Motor neuron (in vitro differentiated cells): ENCODE data around the gene SLC44A2. TPM values are rescaled to one million over a fixed set of nuclear protein-coding genes. Genes with fewer than 3 reads are reported as not detected.

Experiments used
- ATAC-seq, 8 experiments: fragments of 200-7000 bp; cut with Tn5 transposase; replicated peaks in 6 of 8; 2 replicates each; pipeline ENCODE4 v1.8.0; 2021; ENCODE audit warnings: mild to moderate bottlenecking in 8 of 8, moderate library complexity in 8 of 8
- H3K27ac ChIP-seq, 2 donors: fragments of 250-450 bp; sonication (Bioruptor Pico); 2 replicates each; pipeline ENCODE4 v1.9.0; 2021; ENCODE audit warnings: antibody characterized with exemption in 2 of 2, mild to moderate bottlenecking in 2 of 2, moderate library complexity in 1 of 2
- H3K4me1 ChIP-seq, 2 donors: fragments of 250-450 bp; sonication (Bioruptor Pico); replicated peaks in 1 of 2; 2 replicates each; pipeline ENCODE4 v1.6.1; 2021; ENCODE audit warnings: antibody characterized with exemption in 2 of 2, mild to moderate bottlenecking in 2 of 2, moderate library complexity in 1 of 2
- H3K4me3 ChIP-seq, 5 donors: fragments of 250-450 bp; sonication (Bioruptor Pico); 2 replicates each; pipeline ENCODE4 v1.9.0; 2021; ENCODE audit warnings: antibody characterized with exemption in 5 of 5, mild to moderate bottlenecking in 5 of 5, moderate library complexity in 4 of 5
- WGBS, 10 experiments: fragments of 450-650 bp; shearing (Covaris generic); methylation state at CpG; one replicate each; pipeline ENCODE4 v1.0.0; 2022; 5-methylcytosine and 5-hydroxymethylcytosine counted together
- in situ Hi-C, 9 experiments: fragments of 400-800 bp; cut with MboI; loops; one replicate each; pipeline ENCODE4 v1.15.0; 2021; ENCODE audit warnings: low sequenced_read_pairs in 9 of 9, low pct_unique_long_range_greater_than_20kb in 2 of 9; ENCODE audit not compliant: unreplicated experiment in 9 of 9
- total RNA-seq, 8 experiments: library from RNA; unstranded; fragments of 300-600 nt; gene quantifications; 2 replicates each; pipeline versions ENCODE4 v1.2.3 to v1.2.4, GENCODE V29; 2022

The SLC44A2 gene
- total RNA-seq, 8 experiments from 2014 or later: 18.6 to 157 (median 83.2) TPM

- peak in 4 of 8 experiments; percentile 2 to 33 (median 8) for ATAC-seq
- in situ Hi-C loops: loop anchor here in 2 of 9 experiments (5.0 to 10.0 kb wide), 2 partner anchors 59 to 62 kb away; partner anchors contain the start of gene AP1M2 (in 1 of the 2)
- Histone ChIP-seq H3K27ac (peak overlapping the region in 1 of 2 donors; percentile 37), H3K4me1 (peaks cover 0 to 12% of the 10 kb centered on the region in 2 donors), H3K4me3 (no peak overlapping the region)
- WGBS, 10 experiments: 0 to 33% methylated on average over 2 of the region's 3 CpGs; no CpG with 5 or more reads in 8 of the 10 experiments
Measured at GRCh38 chr19:10643968-10644259, 18.6 kb downstream of the SLC44A2 start.

GRCh38 chr19:10644260-10645007 is 19.1 kb downstream of the SLC44A2 start:
- Histone ChIP-seq H3K27ac (peak overlapping the region in 1 of 2 donors; percentile 37), H3K4me3 (no peak overlapping the region), H3K4me1 (peaks cover 0 to 12% of the 10 kb centered on the region in 2 donors)
- in situ Hi-C loops: loop anchor here in 2 of 9 experiments (5.0 to 10.0 kb wide), 2 partner anchors 60 to 62 kb away; partner anchors contain the start of gene AP1M2 (in 1 of the 2)
- WGBS, 10 experiments: 0 to 33% (median 22%) methylated on average over 1 to 11 of the region's 14 CpGs; no CpG with 5 or more reads in 4 of the 10 experiments
- ATAC-seq: peak; percentile 79 to 92 (median 83)

GRCh38 chr19:10646456-10647159 is 21.3 kb downstream of the SLC44A2 start:
- H3K27ac ChIP-seq: no peak overlapping the region
- in situ Hi-C loops: loop anchor here in 1 of 9 experiments (10.0 kb wide), 1 partner anchor 62 kb away; the partner anchor contains the start of gene AP1M2
- WGBS, 10 experiments: 27 to 100% (median 83%) methylated on average over 1 to 11 of the region's 12 CpGs; no CpG with 5 or more reads in 2 of the 10 experiments
- no peak overlapping the region for H3K4me3 ChIP-seq
- peaks cover 0 to 12% of the 10 kb centered on the region in 2 donors for H3K4me1 ChIP-seq
- ATAC-seq: peak in 6 of 8 experiments; percentile 24 to 84 (median 52)

- in situ Hi-C loops: loop anchor here in 1 of 9 experiments (10.0 kb wide), 1 partner anchor 64 kb away; the partner anchor contains the start of gene AP1M2
- H3K27ac ChIP-seq: no peak overlapping the region
- no peak for ATAC-seq
- no peak overlapping the region for H3K4me3 ChIP-seq
- peaks cover 5 to 17% of the 10 kb centered on the region in 2 donors for H3K4me1 ChIP-seq
- WGBS, 10 experiments: 82 to 100% (median 90%) methylated on average over 1 to 4 of the region's 4 CpGs; no CpG with 5 or more reads in 4 of the 10 experiments
Measured at GRCh38 chr19:10648360-10648759, 23.0 kb downstream of the SLC44A2 start.

- H3K27ac ChIP-seq: no peak overlapping the region
- 52 to 100% (median 80%) methylated on average over 1 to 4 of the region's 4 CpGs for WGBS, 10 experiments
- H3K4me3 ChIP-seq: no peak overlapping the region
- in situ Hi-C loops: no loop called here
- peaks cover 13 to 14% of the 10 kb centered on the region in 2 donors for H3K4me1 ChIP-seq
- ATAC-seq: no peak
Measured at GRCh38 chr19:10651851-10652250, 26.5 kb downstream of the SLC44A2 start.

- Histone ChIP-seq H3K4me3 (peak overlapping the region; percentile 62 to 98 (median 83)), H3K27ac (peak overlapping the region; percentile 97 to 99), H3K4me1 (peaks cover 13 to 18% of the 10 kb centered on the region in 2 donors)
- in situ Hi-C loops: no loop called here
- peak in 2 of 8 experiments; percentile 3 to 6 for ATAC-seq
- 0% methylated on average over 2 to 12 of the region's 18 CpGs; no CpG with 5 or more reads in 6 of the 10 experiments for WGBS, 10 experiments
Measured at GRCh38 chr19:10653482-10653731, 28.1 kb downstream of the SLC44A2 start.

GRCh38 chr19:10653732-10654609 is 28.6 kb downstream of the SLC44A2 start, which contains the start of gene ILF3:
Gene ILF3 (plus strand): TSS chr19:10654346. CDS start chr19:10670606, 16,260 bp downstream.
- peaks cover 13 to 18% of the 10 kb centered on the region in 2 donors for H3K4me1 ChIP-seq
- H3K27ac ChIP-seq: peak within 1 kb of the TSS; percentile 98 to 99
- ATAC-seq: peak; percentile 61 to 81 (median 76)
- in situ Hi-C loops: no loop called here
- WGBS, 10 experiments: 0% methylated on average over 3 to 10 of the region's 91 CpGs; no CpG with 5 or more reads in 4 of the 10 experiments
- peak within 1 kb of the TSS; percentile 83 to 98 (median 94) for H3K4me3 ChIP-seq

- in situ Hi-C loops: no loop called here
- 0 to 1% (median 0%) methylated on average over 2 to 22 of the region's 73 CpGs; no CpG with 5 or more reads in 3 of the 10 experiments for WGBS, 10 experiments
- peak; percentile 13 to 47 (median 22) for ATAC-seq
Measured at GRCh38 chr19:10654610-10655456, 29.5 kb downstream of the SLC44A2 start.

GRCh38 chr19:10655457-10656312 is 30.3 kb downstream of the SLC44A2 start:
- Histone ChIP-seq H3K4me1 (peaks cover 13 to 18% of the 10 kb centered on the region in 2 donors), H3K4me3 (peak overlapping the region; percentile 83 to 98 (median 94)), H3K27ac (peak overlapping the region; percentile 98 to 99)
- in situ Hi-C loops: no loop called here
- WGBS, 10 experiments: 0 to 12% (median 0%) methylated on average over 1 to 11 of the region's 16 CpGs; no CpG with 5 or more reads in 1 of the 10 experiments
- ATAC-seq: peak; percentile 5 to 58 (median 21)

More at GRCh38 chr19:10654610-10655456, 29.5 kb downstream of the SLC44A2 start:
- peak overlapping the region; percentile 83 to 98 (median 94) for H3K4me3 ChIP-seq
- H3K4me1 ChIP-seq: peaks cover 13 to 18% of the 10 kb centered on the region in 2 donors
- H3K27ac ChIP-seq: peak overlapping the region; percentile 98 to 99

GRCh38 chr19:10660346-10660745 is 35.0 kb downstream of the SLC44A2 start:
- in situ Hi-C loops: no loop called here
- no peak overlapping the region for H3K4me3 ChIP-seq
- no peak for ATAC-seq
- WGBS, 10 experiments: 77 to 100% (median 91%) methylated on average over 1 to 5 of the region's 5 CpGs; no CpG with 5 or more reads in 3 of the 10 experiments
- peaks cover 7 to 12% of the 10 kb centered on the region in 2 donors for H3K4me1 ChIP-seq
- H3K27ac ChIP-seq: no peak overlapping the region

GRCh38 chr19:10661946-10662345 is 36.6 kb downstream of the SLC44A2 start:
- no peak overlapping the region for H3K27ac ChIP-seq
- WGBS, 10 experiments: 80 to 100% (median 100%) methylated on average over 1 of the region's 1 CpG; no CpG with 5 or more reads in 5 of the 10 experiments
- no peak for ATAC-seq
- peaks cover 0 to 3% of the 10 kb centered on the region in 2 donors for H3K4me1 ChIP-seq
- in situ Hi-C loops: no loop called here
- H3K4me3 ChIP-seq: no peak overlapping the region
